ENCODE data around the gene GYS2.

Gene GYS2

DNA sequence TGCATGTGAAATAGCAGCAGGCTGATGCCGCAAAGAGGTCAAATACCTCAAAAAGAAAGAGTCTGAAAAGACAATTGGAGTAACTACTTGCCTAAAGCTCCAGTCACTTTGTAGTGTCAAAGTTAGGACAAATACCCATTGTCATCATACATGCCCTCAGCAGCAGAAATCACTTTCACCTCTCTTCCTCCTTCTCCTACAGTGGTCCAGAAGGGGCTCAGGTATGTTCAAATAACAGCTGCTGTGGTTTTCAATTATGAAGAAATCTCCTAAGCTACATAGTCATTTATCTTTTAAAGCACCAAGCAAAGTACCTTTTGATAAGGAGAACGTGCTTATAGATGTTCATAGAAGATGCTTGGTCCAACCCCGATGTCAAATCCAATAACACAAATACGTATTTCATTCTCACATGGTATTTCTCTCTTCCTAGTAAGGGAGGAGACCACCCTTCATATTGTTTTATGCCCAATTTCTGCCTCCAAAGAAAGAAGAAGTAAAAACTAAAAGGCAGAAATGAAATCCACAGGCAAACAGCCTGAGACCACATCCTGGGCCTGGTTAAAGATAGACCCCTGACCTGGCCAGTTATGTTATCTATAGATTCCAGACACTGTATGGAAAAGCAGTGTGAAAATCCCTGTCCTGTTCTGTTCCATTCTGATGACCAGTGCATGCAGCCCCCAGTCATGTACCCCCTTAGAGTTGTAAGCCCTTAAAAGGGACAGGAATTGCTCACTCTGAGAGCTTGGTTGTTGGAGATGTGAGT, 23.7 kb downstream of the GYS2 start:
- Histone ChIP-seq H3K79me2 (no peaks in the 10 kb centered on the region), H3K4me2 (ENCODE audit: low read length) (no peak overlapping the region), H3K27ac (no peak overlapping the region), H3K36me3 (ENCODE audit: control insufficient read depth, insufficient read depth, low read length) (no peaks in the 10 kb centered on the region), H2AFZ (no peak overlapping the region), H3K4me3 (ENCODE audit: low read depth, low read length) (no peak overlapping the region), H3K9me3 (ENCODE audit: control insufficient read depth, low read length) (no peaks in the 10 kb centered on the region), H3K9ac (no peak overlapping the region), H3K4me1 (no peaks in the 10 kb centered on the region), H3K27me3 (ENCODE audit: control insufficient read depth, insufficient read depth, low read length) (no peaks in the 10 kb centered on the region)
- TF ChIP-seq, protein P1, sequence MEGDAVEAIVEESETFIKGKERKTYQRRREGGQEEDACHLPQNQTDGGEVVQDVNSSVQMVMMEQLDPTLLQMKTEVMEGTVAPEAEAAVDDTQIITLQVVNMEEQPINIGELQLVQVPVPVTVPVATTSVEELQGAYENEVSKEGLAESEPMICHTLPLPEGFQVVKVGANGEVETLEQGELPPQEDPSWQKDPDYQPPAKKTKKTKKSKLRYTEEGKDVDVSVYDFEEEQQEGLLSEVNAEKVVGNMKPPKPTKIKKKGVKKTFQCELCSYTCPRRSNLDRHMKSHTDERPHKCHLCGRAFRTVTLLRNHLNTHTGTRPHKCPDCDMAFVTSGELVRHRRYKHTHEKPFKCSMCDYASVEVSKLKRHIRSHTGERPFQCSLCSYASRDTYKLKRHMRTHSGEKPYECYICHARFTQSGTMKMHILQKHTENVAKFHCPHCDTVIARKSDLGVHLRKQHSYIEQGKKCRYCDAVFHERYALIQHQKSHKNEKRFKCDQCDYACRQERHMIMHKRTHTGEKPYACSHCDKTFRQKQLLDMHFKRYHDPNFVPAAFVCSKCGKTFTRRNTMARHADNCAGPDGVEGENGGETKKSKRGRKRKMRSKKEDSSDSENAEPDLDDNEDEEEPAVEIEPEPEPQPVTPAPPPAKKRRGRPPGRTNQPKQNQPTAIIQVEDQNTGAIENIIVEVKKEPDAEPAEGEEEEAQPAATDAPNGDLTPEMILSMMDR (IDR thresholded peaks at IDR 0.05), result no peak

DNA sequence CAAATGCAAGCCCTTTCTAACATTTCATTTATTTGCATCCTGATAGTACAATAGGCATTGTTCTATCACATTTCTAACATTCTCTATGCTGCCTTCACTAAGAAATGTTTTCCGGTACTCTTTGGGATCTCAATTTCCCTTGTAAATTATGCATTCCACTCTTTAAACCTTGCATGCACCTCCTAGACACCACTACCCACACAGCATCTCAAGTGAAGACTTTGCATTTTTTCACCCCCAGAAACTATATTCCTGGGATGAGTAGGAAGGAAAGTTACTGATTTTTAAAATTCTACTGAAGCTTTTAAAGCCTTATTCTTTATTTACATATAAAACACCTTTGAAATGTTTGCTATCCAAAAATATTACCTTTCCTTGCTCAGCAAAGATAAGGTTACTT, 27.1 kb downstream of the GYS2 start:
- Histone ChIP-seq H3K36me3 (ENCODE audit: control insufficient read depth, insufficient read depth, low read length) (no peaks in the 10 kb centered on the region), H3K4me3 (ENCODE audit: low read depth, low read length) (no peak overlapping the region), H3K27ac (no peak overlapping the region), H3K4me1 (no peaks in the 10 kb centered on the region), H3K27me3 (ENCODE audit: control insufficient read depth, insufficient read depth, low read length) (no peaks in the 10 kb centered on the region), H3K9me3 (ENCODE audit: control insufficient read depth, low read length) (no peaks in the 10 kb centered on the region), H3K4me2 (ENCODE audit: low read length) (no peak overlapping the region), H3K79me2 (no peaks in the 10 kb centered on the region), H2AFZ (no peak overlapping the region), H3K9ac (no peak overlapping the region)
- TF ChIP-seq, protein P1 (IDR thresholded peaks at IDR 0.05), result no peak

DNA sequence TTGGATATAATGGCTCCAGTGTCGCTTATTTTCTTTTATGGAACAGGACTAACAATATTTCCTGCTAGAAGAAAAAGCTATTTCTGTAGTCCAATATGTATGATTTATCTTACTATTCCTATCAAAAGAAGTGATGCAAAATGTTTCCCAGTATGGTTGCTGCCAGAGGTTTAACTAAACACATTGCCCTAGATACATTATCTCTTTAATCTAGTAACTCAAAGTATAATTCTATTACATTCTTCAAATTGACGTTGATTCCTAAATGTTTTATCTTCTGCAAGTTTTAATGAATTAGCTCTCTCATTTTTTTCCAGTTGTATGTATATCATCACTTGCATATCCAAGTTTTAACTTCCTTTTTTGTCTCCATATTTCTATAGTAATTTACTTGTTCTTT, 28.2 kb downstream of the GYS2 start:
- no peak overlapping the region for H2AFZ ChIP-seq
- H3K9me3 ChIP-seq (ENCODE audit: control insufficient read depth, low read length), result no peaks in the 10 kb centered on the region
- no peak overlapping the region for H3K27ac ChIP-seq
- H3K36me3 ChIP-seq (ENCODE audit: control insufficient read depth, insufficient read depth, low read length), result no peaks in the 10 kb centered on the region
- no peaks in the 10 kb centered on the region for H3K4me1 ChIP-seq
- H3K4me2 ChIP-seq (ENCODE audit: low read length), result no peak overlapping the region
- H3K27me3 ChIP-seq (ENCODE audit: control insufficient read depth, insufficient read depth, low read length), result no peaks in the 10 kb centered on the region
- TF ChIP-seq, protein P1 (IDR thresholded peaks at IDR 0.05), result no peak
- no peaks in the 10 kb centered on the region for H3K79me2 ChIP-seq
- H3K9ac ChIP-seq, result no peak overlapping the region
- no peak overlapping the region for H3K4me3 ChIP-seq (ENCODE audit: low read depth, low read length)

DNA sequence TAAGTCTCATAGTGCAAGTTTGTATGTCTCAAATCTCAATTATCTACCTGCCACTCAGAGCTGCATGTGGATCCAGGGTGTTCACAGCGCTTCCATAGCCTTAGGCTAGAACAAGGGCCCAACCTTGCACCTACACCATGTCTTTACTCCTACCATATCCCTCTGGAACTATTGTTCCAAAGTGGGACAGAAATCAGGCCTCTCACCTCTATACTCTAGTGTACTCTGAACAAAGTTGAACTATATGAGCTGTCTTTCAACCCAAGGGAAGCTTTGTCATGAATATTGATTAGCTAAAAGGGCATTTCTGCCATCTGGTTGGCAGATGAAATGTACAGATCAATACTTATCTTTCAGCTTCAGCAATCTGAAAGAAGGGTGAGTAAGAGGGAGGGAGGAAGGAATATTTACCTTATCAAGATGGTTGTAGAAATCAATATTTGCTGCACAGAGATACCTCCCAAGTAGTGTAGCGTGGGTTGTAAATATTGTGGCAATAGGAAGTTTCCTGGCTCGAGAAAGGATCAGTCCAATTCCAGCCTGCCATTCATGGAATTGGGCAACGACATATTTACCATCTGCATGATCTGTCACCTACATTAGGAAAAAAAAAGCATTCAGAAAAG, 30.8 kb downstream of the GYS2 start:
- Histone ChIP-seq H3K36me3 (ENCODE audit: control insufficient read depth, insufficient read depth, low read length) (no peaks in the 10 kb centered on the region), H2AFZ (no peak overlapping the region), H3K79me2 (no peaks in the 10 kb centered on the region), H3K4me1 (no peaks in the 10 kb centered on the region), H3K4me3 (ENCODE audit: low read depth, low read length) (no peak overlapping the region), H3K27ac (no peak overlapping the region), H3K9me3 (ENCODE audit: control insufficient read depth, low read length) (no peaks in the 10 kb centered on the region), H3K4me2 (ENCODE audit: low read length) (no peak overlapping the region), H3K27me3 (ENCODE audit: control insufficient read depth, insufficient read depth, low read length) (no peaks in the 10 kb centered on the region), H3K9ac (no peak overlapping the region)
- TF ChIP-seq, protein P1 (IDR thresholded peaks at IDR 0.05), result no peak
